ENCODE results near the gene CBX8.

The CBX8 gene

DNA sequence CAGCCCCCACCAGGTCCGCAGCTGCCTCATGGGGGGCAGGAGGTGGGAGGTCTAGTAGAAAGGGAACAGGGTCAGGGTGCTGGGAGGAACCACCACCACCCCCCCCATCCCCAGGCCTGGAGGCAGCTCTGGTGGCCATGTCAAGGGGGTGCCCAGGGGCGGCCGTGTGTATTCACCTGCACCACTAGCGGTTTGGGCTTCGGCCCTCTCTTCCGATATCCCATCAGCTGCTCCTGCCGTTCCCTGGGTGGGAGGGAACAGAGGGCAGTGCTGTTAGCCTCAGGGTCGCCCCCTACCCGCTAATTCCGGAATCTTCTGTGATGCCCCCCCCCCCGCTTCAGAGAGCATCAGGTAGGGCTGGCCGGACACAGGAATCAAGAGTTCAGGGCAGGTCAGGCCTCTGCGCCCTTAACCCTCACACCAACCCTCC, 38.6 kb upstream of the CBX8 start:
- no peak for DNase-seq (ENCODE audit: low read depth)

DNA sequence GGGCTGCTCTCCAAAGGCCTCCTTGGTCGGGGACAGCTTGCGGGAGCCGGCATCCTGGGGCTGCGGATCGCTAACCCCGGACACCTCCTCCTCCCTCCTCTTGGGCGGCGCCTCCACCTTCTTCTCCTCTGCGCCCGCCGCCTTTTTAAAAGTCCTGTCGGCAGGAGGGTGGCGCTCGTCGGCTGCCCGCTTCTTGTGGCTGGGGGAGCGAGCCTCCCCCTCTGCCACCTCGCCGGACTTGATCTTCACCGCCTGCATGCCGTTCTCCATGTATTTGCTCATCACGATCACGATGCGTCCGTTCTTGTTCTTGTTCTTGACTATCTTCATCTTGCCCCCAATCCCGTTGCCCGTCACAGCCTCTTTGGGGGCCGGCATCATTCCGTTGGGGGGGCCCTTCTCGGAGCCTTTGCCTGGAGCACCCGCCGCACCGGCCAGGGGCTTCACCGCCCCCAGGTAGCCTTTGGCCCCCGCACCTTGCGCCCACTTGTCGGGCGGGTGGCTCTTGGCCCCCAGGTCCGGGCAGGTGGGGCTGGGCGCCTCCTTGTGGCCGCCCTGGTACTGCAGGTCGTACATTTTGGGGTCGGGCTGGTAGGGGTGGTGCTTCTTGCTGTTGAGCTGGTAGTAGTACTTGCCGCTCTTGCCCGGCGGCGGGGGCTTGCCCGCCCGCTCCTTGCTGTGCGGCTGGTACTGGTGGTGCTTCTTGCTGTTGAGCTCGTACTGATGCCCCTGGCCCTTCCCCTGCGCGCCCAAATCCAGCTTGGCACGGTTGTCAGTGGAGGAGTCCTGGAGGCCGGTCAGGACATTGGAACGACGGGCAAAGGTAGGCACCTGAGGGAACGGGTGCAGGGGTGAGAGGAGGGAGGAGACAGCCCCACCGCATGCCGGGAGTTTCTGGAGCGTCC, 37.9 kb upstream of the CBX8 start:
- no peak for DNase-seq (ENCODE audit: low read depth)

DNA sequence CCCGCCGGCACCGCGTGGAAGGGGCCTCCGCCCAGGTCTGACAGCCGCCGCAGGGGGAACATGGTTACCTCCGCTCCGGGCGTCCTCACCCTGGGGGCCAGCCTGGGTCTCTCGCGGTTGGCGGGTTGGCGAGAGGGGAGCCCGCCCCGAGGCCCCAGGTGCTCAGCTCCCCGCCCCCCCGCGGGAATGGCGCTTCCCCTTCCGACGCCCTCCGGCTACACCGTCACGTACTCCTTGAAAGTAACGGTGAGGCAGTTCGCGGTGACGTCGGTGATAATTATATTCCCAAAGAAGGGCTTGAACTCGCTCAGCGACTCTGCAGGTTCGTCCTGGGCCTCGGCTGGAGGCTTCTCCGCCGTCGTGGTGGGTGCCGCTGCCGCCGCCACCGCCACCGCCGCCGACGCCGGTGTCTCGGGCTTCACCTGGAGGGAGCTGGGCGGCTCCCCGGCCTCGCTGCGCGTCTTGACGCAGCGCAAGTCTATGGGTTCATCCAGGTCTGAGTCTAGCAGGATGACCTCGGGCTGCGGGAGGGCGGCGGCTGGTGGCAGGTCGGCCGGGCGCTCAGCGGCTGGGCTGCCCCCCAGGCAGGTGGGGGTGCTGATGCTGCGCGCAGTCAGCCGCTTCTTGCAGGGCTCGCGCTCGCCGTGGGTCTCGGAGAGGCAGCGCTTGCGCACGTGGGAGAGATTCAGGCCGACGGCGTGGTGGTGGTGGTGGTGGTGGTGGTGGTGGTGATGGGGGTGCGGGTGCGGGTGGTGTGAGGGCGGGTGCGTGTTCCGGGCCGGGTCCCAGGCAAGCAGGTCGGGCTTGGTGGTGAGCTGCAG, 37.1 kb upstream of the CBX8 start:
- DNase-seq (ENCODE audit: low read depth), result no peak

DNA sequence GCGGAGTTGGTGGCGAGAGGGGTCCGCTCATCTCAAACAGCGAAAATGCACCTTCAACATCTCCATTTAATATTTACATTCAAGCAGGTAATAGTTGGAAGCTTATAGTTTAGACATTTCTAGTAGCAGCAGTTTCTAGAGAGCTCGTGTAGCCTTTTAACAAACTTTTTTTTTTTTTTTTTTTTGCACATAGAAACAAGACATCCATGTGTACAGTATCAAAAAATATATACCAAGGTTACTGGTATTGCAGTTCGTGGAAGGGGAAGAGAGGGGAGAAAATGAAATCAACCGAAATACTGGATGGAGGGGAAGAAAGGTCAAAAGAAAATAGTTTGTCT, 36.2 kb upstream of the CBX8 start:
- DNase-seq (ENCODE audit: low read depth), result no peak

DNA sequence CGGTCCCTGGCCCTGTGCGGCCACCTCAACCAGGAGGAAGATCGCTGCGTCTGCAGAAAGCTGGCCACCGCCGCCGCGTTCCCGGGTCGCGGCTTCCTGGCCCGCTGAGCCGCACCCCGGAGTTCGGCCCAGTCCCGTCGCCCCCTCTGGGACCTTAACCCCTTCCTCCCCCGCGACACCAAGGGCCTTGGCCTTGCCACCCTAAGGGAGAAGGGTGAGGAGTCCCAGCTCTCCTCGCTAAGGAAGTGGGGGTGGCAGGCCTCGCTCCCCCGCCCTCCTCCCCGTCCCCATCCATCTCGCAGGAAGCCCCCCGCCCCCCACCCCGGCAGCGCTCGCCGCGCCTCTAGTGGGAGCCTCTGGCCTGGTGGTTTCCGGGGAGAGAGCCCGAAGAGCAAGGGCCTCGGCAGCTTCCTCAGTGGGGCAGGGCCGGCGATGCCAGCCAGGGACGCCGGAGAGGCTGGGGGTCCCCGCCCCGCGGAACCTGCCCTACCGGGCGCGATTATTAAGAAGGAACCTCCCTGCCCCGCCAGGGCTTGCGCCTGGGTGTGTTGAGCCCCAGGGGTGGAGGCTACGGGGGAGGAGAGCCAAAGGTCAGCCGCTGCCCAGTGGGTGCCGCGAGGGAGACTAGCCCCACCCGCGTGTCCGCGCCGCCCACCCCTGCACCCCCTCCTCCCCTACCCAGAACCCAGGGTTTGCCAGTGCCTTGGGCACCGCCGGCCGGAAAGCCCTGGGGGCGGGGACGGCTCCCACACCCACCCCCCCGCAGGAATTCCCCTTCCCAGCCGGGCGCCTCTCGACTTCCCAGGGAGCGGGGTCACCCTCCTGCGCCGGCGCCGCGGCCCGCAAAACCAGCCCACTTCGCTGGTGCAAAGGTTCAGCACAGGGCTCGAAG, 35.6 kb upstream of the CBX8 start:
- no peak for DNase-seq (ENCODE audit: low read depth)

DNA sequence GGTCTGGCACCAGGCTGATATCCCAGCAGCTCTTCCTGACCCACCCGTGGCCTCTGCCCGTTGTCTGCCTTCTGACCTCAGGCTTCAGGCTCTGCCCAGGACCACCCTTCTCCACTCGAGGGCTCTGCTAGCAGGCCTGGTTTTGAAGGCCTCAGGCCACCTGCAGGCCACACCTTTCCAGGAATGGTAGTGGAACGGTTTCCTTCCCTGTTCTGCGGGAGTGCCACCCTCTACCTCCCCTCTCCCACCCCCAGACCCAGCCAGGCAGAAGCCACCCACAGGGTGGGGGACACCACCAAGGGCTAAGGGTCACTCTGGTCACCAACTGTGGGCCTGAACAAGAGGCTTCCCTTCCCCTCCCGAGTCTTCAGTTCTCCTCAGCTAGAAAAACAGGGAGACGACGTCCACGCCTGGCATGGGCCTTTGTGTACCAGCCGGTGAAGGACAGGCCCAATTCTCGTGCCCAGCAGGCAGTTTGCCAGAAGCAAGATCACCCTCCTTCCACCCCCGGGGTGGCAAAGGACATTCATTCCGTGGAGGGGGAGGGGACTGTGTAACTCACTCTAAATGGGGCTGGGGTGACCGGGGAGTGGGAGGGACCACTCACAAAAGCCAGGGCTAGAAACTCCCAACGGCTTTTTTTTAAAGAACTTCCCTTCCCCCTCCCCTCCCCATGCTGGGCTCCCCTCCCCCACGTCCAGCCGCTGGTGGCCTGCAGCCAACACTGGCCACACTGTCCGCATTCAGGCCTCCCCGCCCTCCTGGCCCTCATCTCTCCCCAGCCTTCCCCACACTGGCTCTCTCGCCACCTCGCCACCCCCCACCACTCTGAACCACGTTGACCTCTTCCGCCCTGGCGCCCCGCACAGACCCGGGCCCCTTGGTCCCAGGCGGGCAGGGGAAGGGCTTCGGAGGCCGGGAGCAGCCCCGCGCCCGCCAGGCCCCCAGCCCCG, 34.7 kb upstream of the CBX8 start:
- DNase-seq (ENCODE audit: low read depth), result no peak

GRCh38 chr17:79830763-79831264, 33.9 kb upstream of the CBX8 start:
- DNase-seq (ENCODE audit: low read depth), result no peak

DNA sequence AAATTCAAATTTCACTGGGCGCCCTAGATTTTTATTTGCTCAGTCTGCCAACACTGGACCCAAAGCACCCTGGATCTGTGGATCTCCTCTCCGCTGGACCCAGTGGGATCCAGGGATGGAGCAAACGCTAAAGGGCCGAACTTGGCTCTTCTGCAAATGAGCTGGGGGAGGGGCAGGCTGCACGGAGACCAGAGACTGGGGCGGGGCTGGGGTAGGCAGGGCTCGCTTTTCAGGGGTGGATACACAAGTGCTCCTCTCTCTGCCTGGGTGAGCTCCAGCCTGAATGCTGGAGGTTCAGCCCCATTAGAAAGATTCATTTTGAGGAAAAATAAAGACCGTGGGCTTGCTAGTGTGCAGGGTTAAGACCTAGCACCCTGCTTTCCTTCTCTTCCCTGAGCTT, 33.4 kb upstream of the CBX8 start:
- no peak for DNase-seq (ENCODE audit: low read depth)

DNA sequence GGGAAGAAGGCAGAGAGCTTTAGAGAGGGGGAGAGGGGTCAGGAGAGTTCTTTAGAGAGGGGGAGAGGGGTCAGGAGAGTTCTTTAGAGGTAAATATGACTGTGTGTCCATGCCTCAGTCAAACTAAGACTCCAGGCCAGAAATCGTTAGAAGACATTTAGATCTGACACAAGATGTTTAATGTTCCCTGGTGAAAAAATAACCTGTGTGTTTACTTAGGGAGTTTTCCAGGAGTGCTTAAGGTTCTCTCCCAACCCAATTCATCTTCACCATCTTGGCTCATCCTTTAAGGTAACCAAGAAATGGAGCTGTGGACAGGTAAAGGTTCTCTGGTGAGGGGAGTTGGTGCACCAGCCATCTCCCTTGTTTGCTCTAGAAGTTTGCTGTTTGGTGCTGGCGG, 32.6 kb upstream of the CBX8 start:
- no peak for DNase-seq (ENCODE audit: low read depth)

DNA sequence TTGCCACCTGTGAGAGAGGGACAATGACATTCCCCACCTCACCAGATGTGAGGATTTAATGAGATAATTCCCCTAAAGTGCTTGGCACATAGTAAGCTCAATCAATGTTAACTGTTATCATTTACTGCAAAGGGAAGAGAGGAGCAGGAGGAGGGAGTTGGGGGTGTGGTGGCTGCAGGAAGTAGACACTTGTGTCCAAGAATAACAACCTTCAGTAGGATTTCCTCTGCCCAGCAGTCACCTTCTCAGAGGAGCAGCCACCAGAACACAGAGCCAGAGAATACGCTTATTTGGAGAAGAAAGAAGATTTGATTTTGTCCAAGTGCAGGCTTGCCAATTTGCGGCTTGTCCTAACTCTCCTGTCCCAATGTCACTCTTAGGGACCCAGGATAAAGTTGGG, 32.1 kb upstream of the CBX8 start:
- no peak for DNase-seq (ENCODE audit: low read depth)

DNA sequence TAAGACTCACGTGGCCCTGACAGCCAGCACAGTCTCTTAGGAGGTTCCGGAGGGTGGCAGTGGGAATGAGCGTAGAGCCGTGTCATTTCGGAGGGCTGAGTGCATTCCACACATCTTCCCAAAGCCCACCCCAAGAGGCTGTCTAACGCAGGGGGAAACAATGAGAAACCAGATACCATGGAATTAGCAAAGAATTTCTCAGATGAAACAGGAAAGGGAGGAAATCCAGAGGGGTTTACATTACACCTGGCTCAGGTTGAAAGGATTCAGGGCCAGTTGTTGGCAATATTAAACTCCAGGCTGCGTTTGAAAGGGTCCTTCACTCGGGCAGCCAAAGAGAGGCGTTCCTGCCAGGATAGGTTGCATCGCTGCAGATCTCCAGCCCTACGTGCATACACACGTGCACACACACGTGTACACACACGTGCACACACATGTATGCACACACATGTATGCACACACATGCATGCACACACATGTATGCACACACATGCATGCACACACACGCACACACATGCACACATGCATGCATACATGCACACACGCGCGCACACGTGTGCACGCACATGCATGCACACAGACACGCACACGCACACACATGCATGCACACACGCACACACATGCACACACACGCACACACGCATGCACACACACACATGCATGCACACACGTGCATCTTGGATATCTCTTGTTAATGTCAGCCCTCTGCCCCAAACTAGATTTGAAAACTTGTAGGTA, 30.1 kb upstream of the CBX8 start:
- no peak for DNase-seq (ENCODE audit: low read depth)

DNA sequence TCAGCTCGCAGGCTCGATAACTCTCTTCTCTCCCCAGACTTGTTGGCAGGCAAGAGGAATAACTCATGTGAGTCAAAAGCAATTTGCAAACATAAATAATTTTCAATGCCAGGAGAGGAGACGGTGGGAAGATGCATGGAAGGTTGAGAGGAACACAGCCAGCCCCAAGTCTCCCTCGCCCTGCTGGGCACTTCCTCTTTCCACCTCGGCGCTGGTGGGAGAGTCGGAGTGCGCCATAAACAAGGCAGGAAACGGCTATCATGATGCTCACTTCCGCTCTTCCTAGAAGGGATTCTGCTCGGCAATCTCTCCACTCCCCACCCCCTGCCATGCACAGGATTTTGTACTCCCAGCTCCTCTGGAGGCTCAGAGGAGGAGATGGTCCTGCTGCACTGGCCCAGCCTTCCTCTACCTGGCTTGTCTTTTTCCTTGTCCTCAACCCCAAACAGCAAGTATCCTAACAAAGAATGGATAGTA, 29.4 kb upstream of the CBX8 start:
- no peak for DNase-seq (ENCODE audit: low read depth)

- no peak for DNase-seq (ENCODE audit: low read depth)
These were observed 28.7 kb upstream of the CBX8 start for GRCh38 chr17:79825580-79825921.

DNA sequence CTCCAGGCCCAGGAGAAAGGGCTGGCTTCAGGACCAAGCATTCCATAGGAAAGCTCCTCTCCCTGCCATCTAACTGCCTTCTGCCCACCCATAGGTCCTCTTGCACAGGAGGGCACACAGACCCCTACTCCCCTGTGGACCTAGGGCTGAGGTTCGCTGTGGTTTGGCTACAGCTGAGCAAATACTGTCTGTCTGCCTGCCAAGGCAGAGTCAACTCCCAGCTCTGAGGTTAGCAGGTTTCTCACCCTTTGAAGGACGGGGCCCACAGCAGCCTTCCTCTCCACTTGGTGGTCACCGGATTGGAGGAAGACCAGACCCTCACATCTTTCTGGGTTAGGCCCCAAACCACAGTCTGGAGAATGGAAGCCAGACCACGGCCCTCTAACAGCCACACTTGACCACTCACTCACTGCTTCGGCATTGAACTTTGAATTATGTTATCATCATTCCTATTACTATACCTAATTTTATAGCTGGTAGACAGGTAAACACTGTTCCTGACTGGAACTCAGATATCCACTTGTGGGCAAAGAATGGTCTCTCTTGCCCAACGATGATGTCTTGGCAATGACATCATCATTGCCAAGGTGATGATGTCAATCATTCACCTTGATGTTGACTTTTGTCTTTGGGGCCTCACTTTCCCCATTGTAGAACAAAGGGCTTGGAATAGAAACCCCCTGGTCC, 28.2 kb upstream of the CBX8 start:
- DNase-seq (ENCODE audit: low read depth), result no peak

GRCh38 chr17:79824234-79824633, 27.4 kb upstream of the CBX8 start:
- DNase-seq (ENCODE audit: low read depth), result no peak

DNA sequence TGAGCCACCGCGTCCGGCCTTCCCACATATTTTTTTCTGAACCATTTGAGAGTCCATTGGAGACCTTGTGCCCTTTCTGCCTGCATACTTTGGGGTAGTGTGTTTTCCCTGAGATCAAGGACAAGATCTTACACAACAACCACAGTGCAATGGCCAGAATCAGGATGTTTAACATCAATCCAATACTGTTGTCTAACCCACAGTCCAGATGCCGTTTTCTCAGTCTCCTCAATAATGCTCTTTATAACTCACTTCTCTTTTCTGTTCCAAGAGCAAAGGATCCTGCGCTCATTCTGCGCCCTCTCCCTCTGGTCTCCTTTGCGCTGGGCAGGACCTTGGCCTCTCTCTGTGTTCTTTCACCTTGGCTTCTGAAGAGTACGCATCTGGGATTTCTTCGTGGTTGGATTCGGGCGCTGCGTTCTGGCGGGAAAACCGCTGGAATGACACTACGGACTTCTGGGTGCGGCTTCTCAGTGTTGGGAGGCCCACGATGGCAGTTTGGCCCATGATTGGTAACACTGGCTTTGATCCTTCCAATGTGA, 25.8 kb upstream of the CBX8 start:
- no peak for DNase-seq (ENCODE audit: low read depth)

DNA sequence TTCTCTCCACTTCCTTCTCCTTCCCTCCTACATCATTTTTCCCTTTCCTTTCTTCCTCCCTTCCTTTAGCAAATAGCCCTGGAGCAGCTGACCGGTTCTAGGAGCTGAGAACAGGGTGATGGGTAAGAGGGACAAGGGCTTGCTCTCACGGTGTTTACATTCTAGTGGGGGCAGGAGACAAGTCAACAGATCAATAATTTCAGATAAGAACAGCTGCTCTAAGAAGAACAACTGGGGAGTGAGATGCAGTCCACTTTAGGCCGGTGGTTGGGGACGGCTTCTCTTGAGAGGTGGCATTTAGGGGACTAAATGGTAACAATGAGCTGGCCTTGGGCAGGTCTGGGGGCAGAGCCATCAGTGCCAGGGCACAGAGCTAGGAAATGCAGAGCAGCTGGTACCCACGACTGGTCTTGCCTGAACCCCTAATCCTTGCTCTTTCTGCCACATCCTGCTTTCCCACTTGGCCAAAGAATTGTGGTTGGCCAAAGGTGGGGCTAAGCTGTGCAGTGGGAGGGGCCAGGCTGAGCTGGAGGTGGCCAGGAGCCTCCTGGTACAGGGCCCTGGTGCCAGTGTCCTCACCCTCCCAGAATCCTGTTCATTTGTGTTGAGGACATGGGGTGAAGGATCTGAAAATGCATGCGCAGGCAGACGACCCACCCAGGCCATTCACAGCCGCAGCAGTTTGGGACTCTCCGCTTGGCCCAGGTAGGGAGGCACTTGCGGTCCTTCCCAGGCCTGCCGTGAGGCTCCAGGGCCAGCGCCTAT, 24.6 kb upstream of the CBX8 start:
- no peak for DNase-seq (ENCODE audit: low read depth)

- no peak for DNase-seq (ENCODE audit: low read depth)
These were observed 24.1 kb upstream of the CBX8 start for GRCh38 chr17:79820959-79821330.

All from CMK (cell line).